ENCODE results near the gene ADGRG3.

- TF ChIP-seq EGR1 (IDR thresholded peaks at IDR 0.05; ENCODE audit: low read depth) (no peak), ELF1 (IDR thresholded peaks at IDR 0.05; ENCODE audit: borderline replicate concordance, low read depth) (no peak)
- TF ChIP-seq, protein P1, sequence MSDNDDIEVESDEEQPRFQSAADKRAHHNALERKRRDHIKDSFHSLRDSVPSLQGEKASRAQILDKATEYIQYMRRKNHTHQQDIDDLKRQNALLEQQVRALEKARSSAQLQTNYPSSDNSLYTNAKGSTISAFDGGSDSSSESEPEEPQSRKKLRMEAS (IDR thresholded peaks at IDR 0.05) = no peak
Measured at GRCh38 chr16:57637965-57638364, 30.1 kb upstream of the ADGRG3 start.

All from HCT116 (cell line).